ENCODE measurements around the gene MAP7. TPM values are rescaled to one million over a fixed set of nuclear protein-coding genes. Genes with fewer than 3 reads are reported as not detected.

The MAP7 gene
- total RNA-seq, 1 experiment from 2014 or later: 7.8 TPM

DNA sequence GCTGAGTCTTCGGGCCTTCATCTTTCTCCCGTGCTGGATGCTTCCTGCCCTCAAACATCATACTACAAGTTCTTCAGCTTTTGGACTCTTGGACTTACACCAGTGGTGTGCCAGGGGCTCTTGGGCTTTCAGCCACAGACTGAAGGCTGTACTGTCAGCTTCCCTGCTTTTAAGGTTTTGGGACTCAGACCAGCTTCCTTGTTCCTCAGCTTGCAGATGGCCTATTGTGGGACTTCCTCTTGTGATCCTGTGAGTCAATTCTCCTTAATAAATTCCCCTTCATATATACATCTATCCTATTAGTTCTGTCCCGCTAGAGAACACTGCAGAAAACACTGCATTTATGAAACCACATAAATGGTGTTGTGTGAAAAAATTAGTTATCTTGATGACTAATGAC is 246.7 kb downstream of the MAP7 start:
- Histone ChIP-seq H3K4me3 (ENCODE audit: insufficient read depth, low read depth, low read length) (no peak overlapping the region), H3K36me3 (replicated peaks; ENCODE audit: control insufficient read depth, insufficient read depth, low read length) (no peaks in the 10 kb centered on the region), H3K27me3 (ENCODE audit: control insufficient read depth, insufficient read depth, low read length) (no peaks in the 10 kb centered on the region)
- no peak for DNase-seq

DNA sequence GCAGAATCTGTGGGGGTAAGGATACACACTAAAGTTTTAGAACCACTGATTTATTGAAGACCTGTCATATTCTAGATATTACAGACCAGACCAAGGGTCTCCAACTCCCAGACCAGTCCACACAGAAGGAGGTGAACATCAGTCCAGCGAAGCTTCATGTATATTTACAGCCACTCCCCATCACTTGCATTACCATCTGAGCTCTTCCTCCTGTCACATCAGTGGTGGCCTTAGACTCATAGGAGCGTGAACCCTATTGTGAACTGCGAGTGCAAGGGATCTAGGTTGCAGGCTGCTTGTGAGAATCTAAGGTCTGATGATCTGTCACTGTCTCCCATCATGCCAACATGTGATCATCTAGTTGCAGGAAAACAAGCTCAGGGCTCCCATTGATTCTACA is 255.6 kb downstream of the MAP7 start:
- H3K36me3 ChIP-seq (replicated peaks; ENCODE audit: control insufficient read depth, insufficient read depth, low read length): no peaks in the 10 kb centered on the region
- no peak overlapping the region for H3K4me3 ChIP-seq (ENCODE audit: insufficient read depth, low read depth, low read length)
- no peak for DNase-seq
- H3K27me3 ChIP-seq (ENCODE audit: control insufficient read depth, insufficient read depth, low read length): no peaks in the 10 kb centered on the region

Other genes starting within 250 kb of the MAP7 start
- 0.59 and 1.3 TPM in 2 replicates for gene MAP3K5, start 242.1 kb upstream of the MAP7 start, total RNA-seq (2014; rRNA removed; shearing (Covaris generic))

Measured in H7 (cell line).